T follicular helper cell (primary cell): ENCODE data around the gene FGF10.

ENCODE experiments used
- DNase-seq: peaks from one replicate; pipeline ENCODE4 v3.0.0-alpha.2; 2020; ENCODE audit warnings: low read depth

FGF10 gene

DNA sequence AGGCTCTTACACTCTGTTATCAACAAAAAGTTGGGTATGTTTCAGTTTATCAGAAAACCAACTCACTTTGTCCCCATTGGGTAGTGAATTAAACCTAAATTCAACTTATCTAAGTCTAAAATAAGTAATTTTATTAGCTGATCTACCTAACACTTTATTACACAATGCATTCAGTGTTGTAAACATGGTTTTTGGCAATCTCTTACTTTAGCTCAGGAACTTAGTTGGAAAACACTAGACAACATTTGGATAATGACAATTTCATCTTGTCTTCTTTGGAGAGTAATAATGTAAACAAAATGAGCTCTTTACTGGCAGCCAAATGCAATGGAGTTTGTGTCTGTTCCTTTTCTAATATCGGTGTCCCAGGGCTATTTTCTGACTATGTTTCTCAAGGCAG is 33.0 kb downstream of the FGF10 start:
- DNase-seq = no peak

DNA sequence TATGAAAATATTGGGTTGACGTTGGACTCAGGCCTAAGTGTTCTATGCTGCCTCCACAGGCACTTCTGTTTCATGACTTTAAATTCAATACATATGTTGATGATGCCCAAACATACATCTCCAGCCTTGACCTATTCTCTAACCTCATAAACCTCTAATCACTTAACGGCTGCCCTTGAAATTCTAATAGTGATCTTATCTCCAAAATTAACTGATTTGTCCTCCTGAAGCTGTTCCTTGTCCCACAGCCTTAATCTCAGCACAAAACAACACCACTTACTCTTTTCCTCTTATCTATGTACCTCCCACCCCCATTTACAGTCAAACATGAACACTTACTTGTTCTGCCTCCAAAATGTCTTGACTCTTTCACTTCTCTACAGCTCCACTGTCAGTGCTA is 43.3 kb downstream of the FGF10 start:
- DNase-seq = no peak

DNA sequence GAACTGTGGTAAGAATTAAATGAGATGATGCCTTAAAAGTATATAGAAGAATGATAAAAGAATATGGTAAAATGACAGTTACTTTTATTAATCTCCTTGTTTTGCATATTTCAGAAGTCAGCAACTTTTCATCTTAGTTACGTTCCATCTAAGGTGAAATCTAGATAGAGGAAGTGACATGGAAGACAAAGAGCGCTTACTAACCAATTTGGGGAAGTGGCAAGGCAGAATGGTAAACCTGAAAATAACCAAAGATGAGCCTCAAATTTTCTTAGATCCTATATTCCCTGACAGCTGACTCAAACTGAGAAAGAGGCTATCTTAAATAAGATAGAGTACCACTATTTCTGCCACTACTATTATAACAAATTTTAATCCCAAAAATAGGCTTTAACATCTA is 52.5 kb downstream of the FGF10 start:
- DNase-seq = no peak

DNA sequence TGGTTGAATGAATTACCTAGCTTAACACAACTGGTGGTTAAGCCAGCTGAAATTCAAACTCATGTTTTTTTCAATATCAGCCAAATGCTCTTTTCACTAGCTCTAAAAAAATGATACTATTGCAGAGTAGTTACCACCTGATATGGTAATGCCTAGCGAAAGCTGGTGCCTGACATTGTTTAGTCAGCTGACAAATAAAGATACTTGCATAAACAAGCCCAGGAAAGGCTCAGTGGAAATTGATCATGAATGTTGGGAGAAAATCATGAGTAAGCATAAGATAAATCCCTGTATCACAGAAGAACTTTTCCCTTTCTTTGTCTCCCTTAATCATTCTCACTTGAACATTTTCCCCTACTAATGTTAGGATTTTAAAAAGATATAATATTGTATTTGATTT is 54.6 kb downstream of the FGF10 start:
- no peak for DNase-seq

DNA sequence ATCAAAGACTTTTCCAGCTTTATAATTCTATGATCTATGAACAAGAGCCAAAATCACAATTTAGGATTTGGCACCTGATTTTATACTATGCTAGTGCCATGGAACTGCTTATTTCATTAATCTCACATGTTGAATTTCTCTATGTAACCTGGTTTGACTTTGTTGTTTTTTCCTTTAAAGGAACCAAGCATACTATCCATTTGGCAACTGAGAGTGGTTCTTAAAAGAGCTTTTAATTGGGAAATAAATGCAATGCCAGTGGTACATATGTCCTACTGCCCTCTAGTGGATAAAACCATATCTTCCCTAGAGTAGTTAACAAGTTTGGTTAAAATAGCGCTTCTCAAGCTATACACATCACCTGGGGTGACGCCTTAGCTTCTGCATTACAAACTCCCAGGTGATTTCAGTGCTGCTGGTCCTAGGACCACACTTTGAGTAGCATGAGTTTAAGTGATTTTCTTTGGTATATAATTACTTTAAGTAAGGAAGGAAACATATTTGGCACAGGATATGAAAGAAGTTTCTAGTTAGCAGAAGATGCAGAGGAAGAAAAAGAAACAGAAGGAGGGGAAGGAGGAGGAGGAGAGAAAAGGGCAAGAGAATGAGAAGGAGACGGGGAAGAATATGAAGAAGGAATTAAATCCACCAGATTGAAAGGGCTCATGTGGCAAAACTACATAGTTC is 56.8 kb downstream of the FGF10 start:
- no peak for DNase-seq

DNA sequence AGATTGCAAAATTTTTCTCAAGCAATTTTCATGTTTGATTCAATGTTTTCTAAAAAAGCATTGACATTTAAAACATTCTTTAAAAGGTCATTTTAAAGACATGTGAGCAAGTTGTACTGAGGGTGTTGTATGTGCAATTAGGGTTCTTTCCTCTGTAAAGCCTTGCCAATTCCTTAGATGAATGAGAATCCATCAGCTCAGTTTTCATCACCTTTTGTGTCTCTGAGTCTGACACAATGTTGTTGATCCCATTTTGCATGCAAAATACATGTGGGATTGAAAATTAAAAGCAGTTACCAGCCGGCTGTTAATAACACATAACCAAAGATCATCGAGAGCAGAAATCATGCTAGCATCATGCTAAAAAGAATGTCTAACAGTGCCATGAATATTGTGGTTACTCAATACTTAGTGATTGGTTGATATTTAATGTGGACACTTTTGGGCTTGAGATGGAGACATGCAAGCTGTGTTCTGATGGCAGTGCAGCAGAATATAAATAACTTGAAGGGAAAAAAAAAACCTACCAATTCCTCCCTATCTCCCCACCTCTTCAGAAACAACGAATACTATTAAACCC is 57.7 kb downstream of the FGF10 start:
- DNase-seq = no peak

DNA sequence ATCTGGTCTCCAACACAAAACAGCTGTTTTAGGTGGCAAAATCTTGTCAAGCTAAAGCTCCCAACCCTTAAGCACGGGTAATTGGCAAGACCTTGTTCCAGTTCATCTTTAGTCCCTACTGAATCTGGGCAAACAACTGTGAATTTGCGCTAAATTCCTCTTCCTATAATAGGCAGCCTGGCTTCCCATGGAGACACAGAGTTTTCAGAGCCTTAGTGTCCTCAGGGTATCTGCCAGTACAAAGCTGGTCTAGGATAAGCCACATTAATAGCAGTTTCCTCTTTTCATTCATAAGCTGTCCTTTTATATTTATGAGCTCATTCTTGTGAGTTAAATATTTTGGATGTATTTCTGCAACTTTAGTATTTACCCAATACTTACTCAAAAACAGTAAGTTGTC is 59.5 kb downstream of the FGF10 start:
- DNase-seq = no peak

DNA sequence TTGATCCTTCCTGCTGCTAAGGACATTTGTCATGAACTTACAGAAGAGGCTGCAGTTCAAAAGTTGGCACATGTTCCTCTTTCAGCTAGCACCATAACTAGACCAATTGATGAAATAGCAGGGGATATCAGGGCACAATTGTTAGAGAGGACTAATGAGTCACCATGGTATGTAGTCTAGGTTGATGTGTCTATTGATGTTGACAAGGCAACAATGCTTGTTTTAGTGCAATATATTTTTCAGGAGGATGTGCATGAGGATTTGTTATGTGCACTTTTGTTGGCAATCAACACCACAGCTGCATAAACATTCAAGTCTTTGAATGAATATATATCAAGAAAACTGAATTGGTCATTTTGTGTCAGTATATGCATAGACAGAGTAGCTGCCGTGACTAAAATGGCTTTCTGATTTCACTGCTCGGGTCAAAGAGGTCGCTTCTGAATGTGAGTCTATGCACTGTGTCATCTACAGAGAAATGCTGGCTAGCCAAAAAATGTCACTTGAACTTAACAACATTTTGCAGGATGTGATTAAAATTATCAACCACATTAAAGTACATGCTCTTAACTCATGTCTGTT is 68.0 kb downstream of the FGF10 start:
- no peak for DNase-seq

DNA sequence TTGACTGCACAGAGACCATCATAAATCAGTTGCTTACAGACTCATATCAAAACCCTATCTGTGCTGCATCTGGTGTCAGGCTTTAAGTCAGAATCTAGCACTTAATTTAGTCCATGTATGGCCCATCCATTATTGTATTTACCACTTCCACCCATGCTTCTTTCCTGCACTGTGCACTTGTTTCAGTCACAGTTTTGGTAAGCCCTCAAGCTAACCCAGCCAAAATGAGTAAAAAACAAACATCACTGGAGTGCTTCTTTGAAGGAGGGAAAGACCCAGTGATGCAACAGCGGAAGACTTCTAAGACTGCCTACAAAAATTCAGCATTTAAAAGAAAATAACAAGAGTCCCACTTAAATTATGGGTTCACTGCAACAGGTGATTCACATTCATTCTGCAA is 69.0 kb downstream of the FGF10 start:
- DNase-seq = no peak

DNA sequence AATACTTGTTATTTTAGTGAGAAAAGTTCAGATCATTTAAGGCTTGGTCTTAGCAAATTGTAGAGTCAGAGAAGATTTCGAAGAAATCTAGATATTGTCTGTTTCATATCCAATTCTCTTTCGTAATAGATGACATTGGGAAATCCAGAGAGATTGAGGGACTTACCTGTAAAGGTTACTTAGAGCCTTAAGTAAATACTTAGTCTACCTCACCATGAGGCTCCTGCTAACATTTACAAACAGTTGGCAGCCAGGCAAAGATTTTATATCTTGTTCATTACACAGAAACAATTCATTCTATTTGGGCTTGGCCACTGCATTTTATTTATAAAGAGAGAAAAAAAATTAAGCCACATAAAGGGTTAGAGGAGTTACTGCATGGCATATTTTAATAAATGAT is 70.3 kb downstream of the FGF10 start:
- DNase-seq = no peak

DNA sequence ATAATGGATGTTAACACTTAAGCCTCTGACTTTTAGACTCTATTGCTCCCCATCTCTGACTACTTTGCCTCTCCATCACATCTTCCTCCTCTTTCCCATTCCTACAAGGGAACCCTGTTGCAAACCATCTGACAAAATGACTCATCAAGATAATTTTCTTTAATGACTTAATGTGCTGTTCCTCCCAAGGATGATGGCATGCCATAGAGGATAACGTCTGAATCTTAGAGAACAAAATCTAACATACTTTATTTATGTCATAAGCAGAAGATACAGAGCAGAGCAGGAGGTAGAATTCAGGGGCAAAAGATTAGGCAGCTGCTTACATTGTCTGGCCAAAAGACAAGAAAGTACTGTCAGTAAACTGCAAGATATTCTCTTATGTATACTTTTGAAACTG is 76.8 kb downstream of the FGF10 start:
- DNase-seq = no peak

DNA sequence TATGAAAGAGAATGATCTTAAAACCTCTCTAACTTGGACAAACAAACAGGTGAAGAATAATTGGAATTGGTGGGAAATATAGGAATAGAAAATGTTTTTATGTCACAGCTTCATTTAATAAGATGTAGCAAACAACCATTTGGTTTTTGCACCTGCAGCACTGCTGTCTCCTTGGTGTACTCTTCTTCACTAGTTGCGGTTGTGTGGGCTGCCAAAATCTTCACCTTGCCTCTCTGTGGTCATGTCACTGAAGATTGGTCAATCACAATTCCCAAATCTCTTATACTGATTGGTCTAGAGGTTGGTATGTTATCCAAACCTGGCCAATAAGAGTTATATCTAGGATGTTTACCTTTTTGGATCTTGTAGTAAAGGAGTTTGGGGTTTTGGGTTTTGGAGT is 88.7 kb downstream of the FGF10 start:
- DNase-seq = no peak

DNA sequence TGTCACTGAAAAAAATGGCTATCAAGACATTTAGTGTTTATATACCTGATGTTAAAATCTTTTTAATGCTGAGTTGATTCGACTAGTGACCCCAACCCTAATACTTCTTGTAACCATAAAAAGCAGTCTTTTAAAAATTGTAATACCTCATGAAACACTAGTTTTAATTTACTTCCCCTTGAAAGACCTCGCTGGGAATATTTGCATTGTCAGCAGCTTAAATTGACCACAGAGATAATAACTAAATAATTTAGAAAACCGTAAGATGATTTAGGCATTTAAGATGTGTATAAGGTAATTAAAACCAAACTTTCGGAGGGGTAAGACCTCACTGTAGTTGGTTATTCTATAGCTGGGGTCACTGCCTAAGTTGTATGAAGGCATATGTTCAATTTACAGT is 89.8 kb downstream of the FGF10 start:
- DNase-seq = no peak

DNA sequence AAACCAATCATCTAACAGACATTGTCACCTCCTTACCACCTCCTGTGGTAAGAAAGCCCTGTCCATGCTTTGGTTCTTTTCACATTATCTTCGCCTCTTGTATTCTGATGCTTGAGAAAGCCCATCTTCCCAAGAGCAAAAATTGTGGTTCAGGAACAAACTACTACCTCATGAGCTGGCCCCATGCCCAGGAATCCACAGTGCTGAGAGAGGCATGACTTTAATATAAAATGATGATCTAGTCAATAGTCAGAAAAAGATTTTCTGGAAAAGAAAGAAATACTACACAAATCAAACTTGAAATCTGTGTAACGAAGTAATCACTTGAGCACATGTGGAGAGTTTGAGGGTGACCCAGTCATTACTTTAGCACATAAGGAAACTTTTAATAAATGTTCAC is 94.7 kb downstream of the FGF10 start:
- no peak for DNase-seq

DNA sequence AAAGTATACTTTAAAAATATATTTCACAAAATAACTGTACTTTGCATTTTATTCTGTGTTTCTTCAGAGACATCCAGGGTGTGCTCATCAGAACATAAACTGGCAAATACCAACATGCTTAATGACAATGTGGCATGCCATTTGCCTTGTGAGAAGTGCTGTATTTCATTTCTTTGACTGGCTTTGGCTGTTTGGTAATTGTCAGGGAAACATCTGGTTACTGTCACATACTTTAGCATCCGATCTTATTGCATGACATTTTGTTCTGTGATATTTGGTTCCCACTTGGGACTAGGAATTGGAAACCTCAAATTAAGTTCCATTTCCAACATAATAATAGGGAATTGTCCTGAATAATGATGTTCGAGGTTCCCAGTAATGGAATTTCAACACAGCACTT is 96.5 kb downstream of the FGF10 start:
- DNase-seq = no peak

DNA sequence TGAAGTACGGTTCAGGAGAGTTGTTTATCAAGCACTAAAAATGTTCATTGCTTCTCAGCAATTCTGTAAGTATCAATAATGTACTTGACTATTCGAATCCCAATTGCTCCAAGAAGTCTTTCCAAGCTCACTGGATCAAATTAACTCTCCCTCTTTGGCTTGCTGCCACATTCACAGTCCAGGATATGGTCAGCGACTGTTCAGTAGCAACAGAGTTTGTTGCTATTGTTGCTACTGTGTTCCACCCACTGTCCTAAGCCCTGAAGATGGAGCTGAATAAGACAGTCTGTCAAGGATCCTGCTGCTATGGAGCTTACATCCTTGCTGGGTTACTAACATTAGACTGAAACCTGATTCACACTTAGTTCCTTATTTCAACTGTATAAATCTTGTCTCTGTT is 110.8 kb downstream of the FGF10 start:
- no peak for DNase-seq

DNA sequence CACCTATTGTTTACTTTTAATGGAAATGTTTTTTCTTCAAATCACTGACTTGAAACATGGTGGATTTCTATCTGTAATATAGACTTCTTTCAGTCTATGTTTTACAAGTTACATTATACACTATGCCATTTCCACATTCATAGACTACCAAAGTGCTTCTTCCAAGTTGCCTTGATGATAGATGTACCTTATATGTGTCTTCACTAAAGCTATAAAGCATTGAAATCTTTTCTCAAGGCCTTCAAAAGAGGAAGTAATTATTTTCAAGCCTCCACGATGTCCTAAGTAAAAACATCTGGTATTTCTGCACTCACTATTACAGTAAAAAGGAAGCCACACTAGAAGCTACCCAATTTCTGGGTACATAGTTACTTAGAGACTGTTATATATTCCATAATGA is 113.3 kb downstream of the FGF10 start:
- DNase-seq = no peak

DNA sequence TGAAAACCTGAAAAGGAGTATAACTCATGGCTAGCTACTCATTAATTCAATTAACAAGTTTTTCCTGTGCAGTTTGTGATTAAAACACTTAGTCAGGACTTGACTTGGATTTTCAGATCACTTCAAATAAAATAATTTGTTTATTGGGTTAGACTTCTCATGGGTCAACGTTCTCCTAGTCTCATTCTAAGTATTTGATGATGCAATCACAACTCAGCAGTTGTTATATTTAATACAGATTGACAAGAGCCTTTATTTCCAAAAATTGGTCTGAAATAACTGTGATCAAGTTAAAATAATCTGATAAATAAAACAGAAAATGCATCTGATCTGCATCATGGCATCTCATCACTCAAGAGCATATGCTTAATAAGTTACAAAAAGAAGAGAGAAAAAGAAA is 113.9 kb downstream of the FGF10 start:
- no peak for DNase-seq

DNA sequence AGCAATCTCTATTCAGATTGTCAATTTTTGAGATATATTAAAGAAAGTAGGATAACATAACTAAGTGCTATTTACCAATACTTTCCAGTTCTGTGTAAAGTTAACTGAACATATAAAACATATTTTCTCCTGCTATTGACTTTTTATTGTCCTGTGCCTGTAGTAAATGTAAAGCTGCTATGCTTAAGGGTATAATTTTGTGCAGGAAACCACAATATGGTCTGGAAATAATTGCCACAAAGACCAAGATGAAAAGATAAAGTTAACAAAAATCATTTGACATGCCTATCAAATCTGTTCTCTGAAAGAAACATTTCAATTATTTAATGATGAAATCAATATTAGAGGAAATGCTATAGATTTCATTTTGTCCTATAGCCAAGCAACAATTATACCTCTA is 121.3 kb downstream of the FGF10 start:
- DNase-seq = no peak

DNA sequence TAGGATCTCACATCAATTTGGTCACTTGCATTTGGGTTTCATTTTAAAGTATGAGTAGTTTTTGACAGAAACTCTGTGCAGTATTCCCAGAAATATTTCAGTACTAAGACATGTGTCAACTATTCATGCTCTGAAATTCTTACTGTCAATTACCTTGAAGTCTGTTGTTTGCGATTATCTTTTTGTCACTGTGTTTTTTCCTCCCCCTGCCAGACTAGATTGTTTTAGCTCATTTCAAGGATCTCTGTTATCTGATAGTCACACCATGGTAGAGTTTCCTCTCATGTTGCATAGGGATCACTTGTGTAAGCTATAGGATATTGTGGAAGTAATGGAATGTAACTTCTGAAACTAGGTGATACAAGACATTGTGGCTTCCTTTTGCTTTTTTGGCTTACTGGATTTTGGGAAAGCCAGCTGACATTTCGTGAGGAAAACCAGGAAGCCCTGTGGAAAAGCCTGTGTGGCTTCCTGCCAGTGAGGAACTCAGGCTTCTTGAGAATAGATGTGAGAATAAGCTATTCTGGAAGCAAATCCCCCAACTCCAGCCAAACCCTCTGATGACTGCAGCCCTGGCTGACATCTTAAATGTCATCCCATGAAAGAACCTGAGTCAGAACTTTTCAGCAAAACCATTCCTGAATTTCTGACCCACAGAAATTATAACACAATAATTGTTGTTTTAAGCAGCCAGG is 122.2 kb downstream of the FGF10 start:
- DNase-seq = no peak

DNA sequence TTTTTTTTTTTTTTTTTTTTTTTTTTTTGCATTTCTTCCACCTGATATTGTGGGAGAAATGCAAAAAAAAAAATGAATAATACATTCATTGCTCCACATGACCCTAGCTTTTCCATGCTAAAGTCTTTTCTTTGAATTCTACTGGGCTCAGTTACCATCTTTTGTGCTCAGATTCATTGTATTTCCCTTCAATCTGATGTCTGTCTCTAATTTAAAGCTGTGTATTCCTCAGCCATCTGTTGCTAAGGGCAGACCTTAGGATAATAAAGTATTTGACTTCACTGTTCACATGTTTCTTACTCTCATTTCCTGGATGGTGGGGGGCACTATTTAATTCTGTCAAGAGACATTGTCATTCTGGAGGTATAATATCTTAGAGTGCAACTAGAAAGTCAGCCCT is 123.5 kb downstream of the FGF10 start:
- no peak for DNase-seq

DNA sequence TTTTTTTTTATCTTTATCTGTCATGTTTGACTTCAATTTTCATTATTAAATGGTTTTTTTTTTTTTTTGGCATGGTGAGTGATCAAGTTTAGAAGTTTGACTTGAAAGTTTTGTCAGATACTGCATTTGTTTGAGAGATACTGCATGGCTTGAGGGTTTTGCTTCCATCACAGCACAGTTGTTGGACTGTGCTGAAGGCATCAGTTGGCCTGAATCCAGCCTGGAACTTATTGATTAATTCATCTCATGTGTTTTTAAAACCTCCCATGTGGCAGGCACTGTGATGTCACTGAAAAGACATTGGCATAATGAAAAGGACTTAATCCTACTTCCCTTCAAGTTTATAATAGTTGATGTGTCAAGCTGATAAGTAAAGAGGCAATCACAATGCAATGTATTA is 128.4 kb downstream of the FGF10 start:
- DNase-seq = no peak

DNA sequence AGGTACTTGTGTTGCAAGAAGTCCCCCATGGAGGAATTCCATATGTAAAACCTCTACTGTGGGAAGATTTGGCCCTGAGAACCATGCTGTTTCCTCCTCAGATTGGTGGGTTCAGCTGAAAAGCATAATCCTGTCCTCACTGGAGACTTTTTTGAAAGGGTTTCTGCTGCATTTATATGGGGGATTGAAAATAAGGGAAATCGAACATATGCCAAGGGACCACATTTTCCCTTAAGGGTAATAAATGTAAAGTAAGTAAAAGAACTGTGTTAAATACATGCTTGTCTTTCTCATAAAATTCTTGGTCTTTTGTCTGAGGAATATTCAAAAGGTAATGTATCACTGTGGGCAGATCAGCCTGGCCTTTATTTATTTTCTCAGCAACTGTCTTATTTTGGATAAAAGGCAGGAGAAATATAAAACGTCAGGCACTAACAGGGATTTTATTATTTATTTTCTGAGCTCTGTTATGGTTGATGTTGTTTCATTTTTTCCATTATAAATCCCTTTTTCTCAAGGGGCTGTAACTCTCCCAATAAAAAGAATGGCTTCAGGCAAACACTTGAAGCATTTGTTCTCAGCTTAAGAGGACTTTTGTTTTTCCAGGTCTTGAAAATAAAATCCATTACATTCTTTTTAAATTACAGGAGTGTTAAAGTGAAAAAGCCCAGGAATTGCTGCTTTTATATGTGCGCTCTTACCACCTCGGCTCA is 131.4 kb downstream of the FGF10 start:
- no peak for DNase-seq
